ENCODE results near the gene HS3ST3B1.

GRCh38 chr17:14374268-14374667 lies 73.4 kb downstream of the HS3ST3B1 start:
- no peak for TF ChIP-seq CTCF (IDR thresholded peaks at IDR 0.05)
- no peak for TF ChIP-seq FOXM1 (IDR thresholded peaks at IDR 0.05; ENCODE audit: low read depth)
- no peak for TF ChIP-seq SIN3A (IDR thresholded peaks at IDR 0.05; ENCODE audit: borderline replicate concordance, low read depth, low read length)
- no peak for TF ChIP-seq NFIC (IDR thresholded peaks at IDR 0.05; ENCODE audit: borderline replicate concordance)
- no peak for TF ChIP-seq EZH2phosphoT487 (IDR thresholded peaks at IDR 0.05; ENCODE audit: borderline replicate concordance, low read depth)
- TF ChIP-seq MAX (IDR thresholded peaks at IDR 0.05; ENCODE audit: low read depth) = no peak

All from SK-N-SH (cell line).